Neural cell (in vitro differentiated cells): Measurements from ENCODE around the gene TAF7. TPM values are rescaled to one million over a fixed set of nuclear protein-coding genes. Genes with fewer than 3 reads are reported as not detected.

Source experiments
- H2AFZ ChIP-seq: fragments of 200-600, 300-800 bp; sonication (generic), shearing (Covaris generic); 2 replicates; pipeline ENCODE4 v1.6.0; 2014; ENCODE audit warnings: low read depth, mild to moderate bottlenecking, antibody characterized with exemption, low read length, moderate library complexity
- H3F3A ChIP-seq: fragments of 200-600 bp; shearing (Covaris generic); 2 replicates; pipeline ENCODE4 v1.6.1; 2016; ENCODE audit warnings: mild to moderate bottlenecking, moderate library complexity, mixed read lengths, antibody characterized with exemption, low read length; ENCODE audit not compliant: insufficient read depth, poor library complexity, severe bottlenecking
- H3K27ac ChIP-seq: fragments of 200-600, 300-800 bp; sonication (generic), shearing (Covaris generic); 2 replicates; pipeline ENCODE4 v1.5.1; 2014; ENCODE audit warnings: mild to moderate bottlenecking, low read length, moderate library complexity
- H3K27me3 ChIP-seq: fragments of 300-800, 200-600 bp; sonication (generic), shearing (Covaris generic); 2 replicates; pipeline ENCODE4 v1.6.0; 2014; ENCODE audit warnings: mild to moderate bottlenecking, low read depth, low read length, moderate library complexity; ENCODE audit not compliant: insufficient read depth
- H3K36me3 ChIP-seq: fragments of 300-800, 200-600 bp; sonication (generic), shearing (Covaris generic); 2 replicates; pipeline ENCODE4 v1.5.1; 2014; ENCODE audit warnings: mild to moderate bottlenecking, antibody characterized with exemption, low read length, moderate library complexity; ENCODE audit not compliant: insufficient read depth
- H3K4me2 ChIP-seq: fragments of 300-800, 200-600 bp; sonication (generic), shearing (Covaris generic); 2 replicates; pipeline ENCODE4 v1.6.0; 2014; ENCODE audit warnings: mild to moderate bottlenecking, low read length
- H3K4me3 ChIP-seq: fragments of 300-800, 200-600 bp; sonication (generic), shearing (Covaris generic); 2 replicates; pipeline ENCODE4 v1.5.1; 2014; ENCODE audit warnings: mild to moderate bottlenecking, low read length, moderate library complexity
- H3K79me2 ChIP-seq: fragments of 200-600 bp; shearing (Covaris generic); replicated peaks from 2 replicates; pipeline ENCODE4 v1.6.0; 2014; ENCODE audit warnings: mild to moderate bottlenecking, low read length, moderate library complexity; ENCODE audit not compliant: insufficient read depth
- H3K9ac ChIP-seq: fragments of 300-800, 200-600 bp; sonication (generic), shearing (Covaris generic); 2 replicates; pipeline ENCODE4 v1.6.1; 2016; ENCODE audit warnings: mild to moderate bottlenecking, low read length, mixed read lengths
- H3K9me2 ChIP-seq: fragments of 200-600 bp; shearing (Covaris generic); 2 replicates; pipeline ENCODE4 v1.6.1; 2016; ENCODE audit warnings: mild to moderate bottlenecking, low read length, mixed read lengths; ENCODE audit not compliant: insufficient read depth
- H3K9me3 ChIP-seq: fragments of 200-600, 300-800 bp; sonication (generic), shearing (Covaris generic); 2 replicates; pipeline ENCODE4 v1.6.1; 2016; ENCODE audit warnings: mild to moderate bottlenecking, mixed run types, low read length, moderate library complexity, mixed read lengths
- H4K20me1 ChIP-seq: fragments of 200-600 bp; shearing (Covaris generic); 2 replicates; pipeline ENCODE4 v1.6.1; 2016; ENCODE audit warnings: mild to moderate bottlenecking, mixed run types; ENCODE audit not compliant: insufficient read depth
- EP300 ChIP-seq: fragments of 450-650 bp; conservative IDR thresholded peaks from 2 replicates; pipeline ENCODE4 v1.6.1; 2014; ENCODE audit warnings: antibody characterized with exemption, mild to moderate bottlenecking, moderate library complexity; ENCODE audit not compliant: poor library complexity, severe bottlenecking
- EZH2 ChIP-seq: fragments of 200-600, 300-800 bp; shearing (Covaris generic), sonication (generic); IDR thresholded peaks from 2 replicates; pipeline ENCODE4 v1.6.1; 2014; ENCODE audit warnings: antibody characterized with exemption, low read length, borderline replicate concordance, mild to moderate bottlenecking; ENCODE audit not compliant: insufficient read depth, poor library complexity, severe bottlenecking
- MXI1 ChIP-seq: fragments of 450-650 bp; conservative IDR thresholded peaks from 2 replicates; pipeline ENCODE4 v1.6.1; 2014; ENCODE audit warnings: antibody characterized with exemption, mild to moderate bottlenecking; ENCODE audit not compliant: poor library complexity, severe bottlenecking
- POLR2AphosphoS5 ChIP-seq: IDR thresholded peaks from 2 replicates; pipeline ENCODE4 v1.6.1; 2012
- RAD21 ChIP-seq: fragments of 450-650 bp; conservative IDR thresholded peaks from 2 replicates; pipeline ENCODE4 v1.6.1; 2014; ENCODE audit warnings: antibody characterized with exemption, mild to moderate bottlenecking, moderate library complexity
- SMC3 ChIP-seq: fragments of 450-650 bp; conservative IDR thresholded peaks from 2 replicates; pipeline ENCODE4 v1.6.1; 2014; ENCODE audit warnings: antibody characterized with exemption, mild to moderate bottlenecking, moderate library complexity; ENCODE audit not compliant: poor library complexity
- TAF1 ChIP-seq: IDR thresholded peaks from 2 replicates; pipeline ENCODE4 v1.6.1; 2012; ENCODE audit warnings: low read depth
- polyA plus RNA-seq: library from polyadenylated mRNA; depleted of rRNA; stranded (reverse); fragments of >200 nt; gene quantifications from 2 replicates; pipeline ENCODE4 v1.2.3, GENCODE V29; 2014
- TF ChIP-seq, protein P1 (sequence below): IDR thresholded peaks from 2 replicates; pipeline ENCODE4 v1.6.1; 2012; ENCODE audit warnings: borderline replicate concordance
- TF ChIP-seq, protein P2 (sequence below): fragments of 450-650 bp; IDR thresholded peaks from 2 replicates; pipeline ENCODE4 v1.5.1; 2014; ENCODE audit warnings: antibody characterized with exemption, mild to moderate bottlenecking, moderate library complexity; ENCODE audit not compliant: poor library complexity, severe bottlenecking

The TAF7 gene
- polyA plus RNA-seq, 1 donor from 2014 or later, result 198 TPM

DNA sequence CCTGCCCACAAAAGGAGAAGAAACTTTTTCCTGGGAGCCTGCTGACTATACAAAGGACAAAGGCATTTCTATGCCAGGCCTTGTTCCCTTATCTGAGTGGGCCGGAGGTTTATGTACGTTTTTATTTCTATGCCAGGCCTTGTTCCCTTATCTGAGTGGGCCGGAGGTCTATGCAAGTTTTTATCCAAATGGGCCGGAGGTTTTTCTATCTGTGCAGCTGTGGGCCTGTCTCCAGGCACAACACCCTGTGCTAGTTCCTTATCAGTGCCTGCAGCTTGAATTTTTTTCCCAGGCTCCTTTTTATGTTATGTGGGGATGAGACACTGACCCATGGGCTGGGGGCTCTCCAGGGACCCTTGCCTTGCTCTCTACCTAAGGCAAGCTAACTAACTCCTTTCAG is 22.2 kb downstream of the TAF7 start:
- no peaks in the 10 kb centered on the region for H3K79me2 ChIP-seq
- H3K4me3 ChIP-seq, result no peak overlapping the region
- H3K4me2 ChIP-seq, result no peak overlapping the region
- H3K9me2 ChIP-seq, result no peaks in the 10 kb centered on the region
- no peak overlapping the region for H3K9ac ChIP-seq
- no peaks in the 10 kb centered on the region for H3K27me3 ChIP-seq
- no peak overlapping the region for H3K27ac ChIP-seq
- no peaks in the 10 kb centered on the region for H3F3A ChIP-seq
- no peak overlapping the region for H2AFZ ChIP-seq
- no peaks in the 10 kb centered on the region for H3K9me3 ChIP-seq
- H3K36me3 ChIP-seq, result no peaks in the 10 kb centered on the region
- no peaks in the 10 kb centered on the region for H4K20me1 ChIP-seq
- TF ChIP-seq MXI1, result no peak
- no peak for TF ChIP-seq EP300
- no peak for TF ChIP-seq TAF1
- no peak for TF ChIP-seq SMC3
- TF ChIP-seq, protein P1, sequence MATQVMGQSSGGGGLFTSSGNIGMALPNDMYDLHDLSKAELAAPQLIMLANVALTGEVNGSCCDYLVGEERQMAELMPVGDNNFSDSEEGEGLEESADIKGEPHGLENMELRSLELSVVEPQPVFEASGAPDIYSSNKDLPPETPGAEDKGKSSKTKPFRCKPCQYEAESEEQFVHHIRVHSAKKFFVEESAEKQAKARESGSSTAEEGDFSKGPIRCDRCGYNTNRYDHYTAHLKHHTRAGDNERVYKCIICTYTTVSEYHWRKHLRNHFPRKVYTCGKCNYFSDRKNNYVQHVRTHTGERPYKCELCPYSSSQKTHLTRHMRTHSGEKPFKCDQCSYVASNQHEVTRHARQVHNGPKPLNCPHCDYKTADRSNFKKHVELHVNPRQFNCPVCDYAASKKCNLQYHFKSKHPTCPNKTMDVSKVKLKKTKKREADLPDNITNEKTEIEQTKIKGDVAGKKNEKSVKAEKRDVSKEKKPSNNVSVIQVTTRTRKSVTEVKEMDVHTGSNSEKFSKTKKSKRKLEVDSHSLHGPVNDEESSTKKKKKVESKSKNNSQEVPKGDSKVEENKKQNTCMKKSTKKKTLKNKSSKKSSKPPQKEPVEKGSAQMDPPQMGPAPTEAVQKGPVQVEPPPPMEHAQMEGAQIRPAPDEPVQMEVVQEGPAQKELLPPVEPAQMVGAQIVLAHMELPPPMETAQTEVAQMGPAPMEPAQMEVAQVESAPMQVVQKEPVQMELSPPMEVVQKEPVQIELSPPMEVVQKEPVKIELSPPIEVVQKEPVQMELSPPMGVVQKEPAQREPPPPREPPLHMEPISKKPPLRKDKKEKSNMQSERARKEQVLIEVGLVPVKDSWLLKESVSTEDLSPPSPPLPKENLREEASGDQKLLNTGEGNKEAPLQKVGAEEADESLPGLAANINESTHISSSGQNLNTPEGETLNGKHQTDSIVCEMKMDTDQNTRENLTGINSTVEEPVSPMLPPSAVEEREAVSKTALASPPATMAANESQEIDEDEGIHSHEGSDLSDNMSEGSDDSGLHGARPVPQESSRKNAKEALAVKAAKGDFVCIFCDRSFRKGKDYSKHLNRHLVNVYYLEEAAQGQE, result no peak
- TF ChIP-seq, protein P2, sequence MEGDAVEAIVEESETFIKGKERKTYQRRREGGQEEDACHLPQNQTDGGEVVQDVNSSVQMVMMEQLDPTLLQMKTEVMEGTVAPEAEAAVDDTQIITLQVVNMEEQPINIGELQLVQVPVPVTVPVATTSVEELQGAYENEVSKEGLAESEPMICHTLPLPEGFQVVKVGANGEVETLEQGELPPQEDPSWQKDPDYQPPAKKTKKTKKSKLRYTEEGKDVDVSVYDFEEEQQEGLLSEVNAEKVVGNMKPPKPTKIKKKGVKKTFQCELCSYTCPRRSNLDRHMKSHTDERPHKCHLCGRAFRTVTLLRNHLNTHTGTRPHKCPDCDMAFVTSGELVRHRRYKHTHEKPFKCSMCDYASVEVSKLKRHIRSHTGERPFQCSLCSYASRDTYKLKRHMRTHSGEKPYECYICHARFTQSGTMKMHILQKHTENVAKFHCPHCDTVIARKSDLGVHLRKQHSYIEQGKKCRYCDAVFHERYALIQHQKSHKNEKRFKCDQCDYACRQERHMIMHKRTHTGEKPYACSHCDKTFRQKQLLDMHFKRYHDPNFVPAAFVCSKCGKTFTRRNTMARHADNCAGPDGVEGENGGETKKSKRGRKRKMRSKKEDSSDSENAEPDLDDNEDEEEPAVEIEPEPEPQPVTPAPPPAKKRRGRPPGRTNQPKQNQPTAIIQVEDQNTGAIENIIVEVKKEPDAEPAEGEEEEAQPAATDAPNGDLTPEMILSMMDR, result no peak
- no peak for TF ChIP-seq EZH2
- TF ChIP-seq RAD21, result no peak
- TF ChIP-seq POLR2AphosphoS5, result no peak

DNA sequence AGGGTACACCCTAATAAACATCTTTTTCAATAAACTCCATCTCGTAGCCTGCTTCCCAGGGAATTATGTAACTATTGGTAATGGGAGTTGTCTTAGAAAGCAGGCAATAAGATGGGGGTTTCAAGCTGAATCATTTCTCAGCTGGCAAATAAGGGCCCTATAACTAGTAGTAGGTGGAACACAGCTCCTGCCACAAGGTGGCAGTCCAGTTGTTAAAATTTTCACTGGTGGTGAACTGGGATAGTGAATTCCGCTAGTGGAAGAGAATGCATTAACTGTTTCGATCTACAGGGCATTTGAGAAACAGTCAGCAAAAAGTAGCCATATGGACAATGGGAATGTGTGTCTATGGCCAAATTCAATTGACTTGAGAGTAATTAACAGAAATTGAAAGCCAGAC is 47.7 kb downstream of the TAF7 start:
- Histone ChIP-seq H3K9ac (no peak overlapping the region), H3K36me3 (no peaks in the 10 kb centered on the region), H3K9me2 (no peaks in the 10 kb centered on the region), H3K9me3 (peaks cover 22% of the 10 kb centered on the region), H3K4me3 (no peak overlapping the region), H3F3A (no peaks in the 10 kb centered on the region), H3K27ac (no peak overlapping the region), H3K4me2 (no peak overlapping the region), H3K27me3 (no peaks in the 10 kb centered on the region), H2AFZ (no peak overlapping the region), H3K79me2 (no peaks in the 10 kb centered on the region), H4K20me1 (no peaks in the 10 kb centered on the region)
- TF ChIP-seq SMC3 (no peak), EZH2 (no peak), TAF1 (no peak), MXI1 (no peak), RAD21 (no peak), EP300 (no peak), POLR2AphosphoS5 (no peak)
- TF ChIP-seq, protein P2, result no peak
- TF ChIP-seq, protein P1, result no peak
